Measurements from ENCODE around the gene RPS15. TPM values are rescaled to one million over a fixed set of nuclear protein-coding genes. Genes with fewer than 3 reads are reported as not detected.
A peak's percentile ranks its signal among the peaks of the same experiment; 100 is the strongest.

The RPS15 gene
- total RNA-seq, 1 experiment from 2014 or later = 1,862 TPM

DNA sequence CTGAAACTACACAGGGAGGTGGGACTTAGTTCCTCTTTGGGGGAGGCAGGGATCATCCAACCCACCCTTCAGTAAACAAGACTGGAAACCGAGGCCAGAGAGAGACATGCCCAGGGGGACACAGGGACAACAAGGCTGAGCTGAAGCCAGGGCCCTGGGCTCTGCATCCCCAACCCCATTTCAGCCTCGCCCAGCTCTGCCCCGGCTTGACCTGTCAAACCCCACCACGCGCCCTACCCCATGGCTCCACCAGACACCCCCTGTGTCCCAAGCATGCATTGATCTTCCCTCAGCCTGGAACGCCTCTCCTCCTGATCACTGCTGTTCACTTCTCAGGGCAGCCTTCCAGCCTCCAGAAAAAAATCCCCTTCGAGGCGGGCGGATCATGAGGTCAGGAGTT lies 9.7 kb downstream of the RPS15 start:
- DNase-seq (ENCODE audit: low read depth, low spot score) (no peak), ATAC-seq (no peak)
- no peak overlapping the region for H3K9ac ChIP-seq (ENCODE audit: low read length)
- no peak overlapping the region for H3K4me3 ChIP-seq (replicated peaks in 1 of 2; ENCODE audit: low read depth in 1 of 2, low read length in 2 of 2)
- no peaks in the 10 kb centered on the region; the same call in 1 of the 2 replicates for H3K27me3 ChIP-seq (ENCODE audit: insufficient read depth, low read length)
- POLR2A ChIA-PET = no interaction called here
- no peak overlapping the region for H3K27ac ChIP-seq (ENCODE audit: low read depth, low read length)
- TF ChIP-seq CBX3 (IDR thresholded peaks at IDR 0.05; ENCODE audit: low read depth) (no peak), YY1 (IDR thresholded peaks at IDR 0.05; ENCODE audit: extremely low read depth, insufficient replicate concordance, low read depth, low read length) (no peak), POLR2A (IDR thresholded peaks at IDR 0.05; ENCODE audit: borderline replicate concordance, extremely low read depth, insufficient read depth, insufficient read length) (no peak), SP1 (IDR thresholded peaks at IDR 0.05; ENCODE audit: low read depth) (no peak), POLR2AphosphoS5 (IDR thresholded peaks at IDR 0.05; ENCODE audit: low read depth, low read length) (no peak), EGR1 (IDR thresholded peaks at IDR 0.05; ENCODE audit: low read depth) (no peak), RAD21 (IDR thresholded peaks at IDR 0.05; ENCODE audit: low read depth) (no peak)
- TF ChIP-seq, protein P1, sequence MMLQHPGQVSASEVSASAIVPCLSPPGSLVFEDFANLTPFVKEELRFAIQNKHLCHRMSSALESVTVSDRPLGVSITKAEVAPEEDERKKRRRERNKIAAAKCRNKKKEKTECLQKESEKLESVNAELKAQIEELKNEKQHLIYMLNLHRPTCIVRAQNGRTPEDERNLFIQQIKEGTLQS (IDR thresholded peaks at IDR 0.05) = no peak
- no peaks in the 10 kb centered on the region for H4K20me1 ChIP-seq (ENCODE audit: insufficient read depth)
- H2AFZ ChIP-seq (ENCODE audit: low read depth, low read length, poor library complexity, severe bottlenecking) = no peak overlapping the region
- peaks cover 18 to 43% of the 10 kb centered on the region in 2 experiments for H3K4me1 ChIP-seq (ENCODE audit: control insufficient read depth in 1 of 2, insufficient read depth in 2 of 2, low read length in 2 of 2)
- BruUV-seq (replicated peaks) = no TSS peak
- intact Hi-C loops (cut with micrococcal nuclease) = no loop called here
- CTCF ChIA-PET = no interaction called here
- no peaks in the 10 kb centered on the region for H3K9me3 ChIP-seq (ENCODE audit: control insufficient read depth in 1 of 2, insufficient read depth in 1 of 2, low read depth in 1 of 2, low read length in 2 of 2)
- H3K4me2 ChIP-seq (ENCODE audit: low read length) = no peak overlapping the region
- RAD21 ChIA-PET (ENCODE audit: low non-redundant PET in 1 of 2, low total read pairs in 2 of 2, uncharacterized antibody in 2 of 2, unreplicated experiment in 2 of 2) = no interaction called here
- no peaks in the 10 kb centered on the region for H3K36me3 ChIP-seq (ENCODE audit: control insufficient read depth in 1 of 2, insufficient read depth in 2 of 2, low read length in 2 of 2)
- no peaks in the 10 kb centered on the region for H3K9me2 ChIP-seq (ENCODE audit: insufficient read depth)
- H3K79me2 ChIP-seq (ENCODE audit: insufficient read depth, low read length) = no peaks in the 10 kb centered on the region

DNA sequence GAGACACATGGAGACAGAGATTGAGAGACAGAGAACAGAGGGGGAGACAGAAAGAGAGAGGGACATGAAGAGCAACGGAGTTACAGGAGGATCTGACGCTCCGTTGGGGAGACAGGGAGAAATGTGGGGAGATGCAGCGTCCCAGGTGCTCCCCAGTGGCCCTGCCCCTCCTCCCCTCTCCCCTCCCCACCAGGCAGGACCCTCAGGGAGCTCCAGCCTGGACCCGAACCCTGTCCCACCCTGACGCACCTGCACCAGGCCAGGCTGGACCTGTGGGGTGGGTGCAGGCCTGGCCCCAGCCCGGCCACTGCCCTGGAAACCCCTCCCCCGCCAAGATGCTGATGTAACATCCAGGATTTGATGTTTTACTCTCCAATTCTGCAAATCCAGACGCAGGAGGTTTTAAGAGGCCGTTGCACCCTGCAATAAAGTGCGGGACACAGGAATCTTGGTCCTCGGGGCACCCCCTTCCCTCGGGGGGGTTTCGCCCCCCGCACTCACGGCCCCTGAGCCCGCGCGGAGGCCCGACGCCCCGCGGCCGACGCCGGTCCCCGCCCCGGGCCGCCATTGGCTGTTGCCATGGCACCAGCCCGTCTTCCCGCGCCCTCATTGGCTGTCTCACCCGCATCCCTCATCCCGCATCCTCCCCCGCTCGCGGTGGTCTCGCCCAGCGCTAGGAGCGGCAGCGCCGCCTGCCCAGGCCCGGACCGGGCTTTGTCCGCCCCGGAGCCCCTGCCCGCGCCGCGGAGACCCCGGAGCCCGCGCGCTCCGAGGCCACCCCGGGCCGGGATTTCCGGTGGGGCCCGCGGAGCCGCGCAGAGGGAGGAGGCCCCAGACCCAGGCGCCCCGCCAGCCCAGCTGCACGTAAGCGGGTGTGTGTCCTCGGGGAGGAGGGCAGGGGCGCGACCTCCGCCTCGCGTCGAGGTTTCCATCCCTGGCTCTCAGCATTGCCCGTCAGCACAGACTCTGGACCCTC lies 11.6 kb downstream of the RPS15 start, which contains the start of gene APC2:
APC2 (plus strand) TSS at position 655 of the 976 bp plus-strand sequence. CDS start 2,881 bp downstream, outside the sequence.
- ChIA-PET POLR2A (no interaction called here), RAD21 (ENCODE audit: low non-redundant PET in 1 of 2, low total read pairs in 2 of 2, uncharacterized antibody in 2 of 2, unreplicated experiment in 2 of 2) (no interaction called here), CTCF (no interaction called here)
- peak; percentile 28 for ATAC-seq
- Histone ChIP-seq H3K27me3 (ENCODE audit: insufficient read depth, low read length) (no peaks in the 10 kb centered on the region; the same call in 1 of the 2 replicates), H3K79me2 (ENCODE audit: insufficient read depth, low read length) (no peaks in the 10 kb centered on the region), H3K27ac (ENCODE audit: low read depth, low read length) (no peak within 1 kb of the TSS), H3K4me1 (ENCODE audit: control insufficient read depth in 1 of 2, insufficient read depth in 2 of 2, low read length in 2 of 2) (peaks cover 15 to 40% of the 10 kb centered on the region in 2 experiments), H3K4me3 (replicated peaks in 1 of 2; ENCODE audit: low read depth in 1 of 2, low read length in 2 of 2) (no peak within 1 kb of the TSS), H3K4me2 (ENCODE audit: low read length) (no peak within 1 kb of the TSS), H3K9ac (ENCODE audit: low read length) (no peak within 1 kb of the TSS), H3K9me3 (ENCODE audit: control insufficient read depth in 1 of 2, insufficient read depth in 1 of 2, low read depth in 1 of 2, low read length in 2 of 2) (no peaks in the 10 kb centered on the region), H3K36me3 (ENCODE audit: control insufficient read depth in 1 of 2, insufficient read depth in 2 of 2, low read length in 2 of 2) (no peaks in the 10 kb centered on the region), H2AFZ (ENCODE audit: low read depth, low read length, poor library complexity, severe bottlenecking) (no peak within 1 kb of the TSS), H3K9me2 (ENCODE audit: insufficient read depth) (no peaks in the 10 kb centered on the region), H4K20me1 (ENCODE audit: insufficient read depth) (no peaks in the 10 kb centered on the region)
- TF ChIP-seq, protein P2, sequence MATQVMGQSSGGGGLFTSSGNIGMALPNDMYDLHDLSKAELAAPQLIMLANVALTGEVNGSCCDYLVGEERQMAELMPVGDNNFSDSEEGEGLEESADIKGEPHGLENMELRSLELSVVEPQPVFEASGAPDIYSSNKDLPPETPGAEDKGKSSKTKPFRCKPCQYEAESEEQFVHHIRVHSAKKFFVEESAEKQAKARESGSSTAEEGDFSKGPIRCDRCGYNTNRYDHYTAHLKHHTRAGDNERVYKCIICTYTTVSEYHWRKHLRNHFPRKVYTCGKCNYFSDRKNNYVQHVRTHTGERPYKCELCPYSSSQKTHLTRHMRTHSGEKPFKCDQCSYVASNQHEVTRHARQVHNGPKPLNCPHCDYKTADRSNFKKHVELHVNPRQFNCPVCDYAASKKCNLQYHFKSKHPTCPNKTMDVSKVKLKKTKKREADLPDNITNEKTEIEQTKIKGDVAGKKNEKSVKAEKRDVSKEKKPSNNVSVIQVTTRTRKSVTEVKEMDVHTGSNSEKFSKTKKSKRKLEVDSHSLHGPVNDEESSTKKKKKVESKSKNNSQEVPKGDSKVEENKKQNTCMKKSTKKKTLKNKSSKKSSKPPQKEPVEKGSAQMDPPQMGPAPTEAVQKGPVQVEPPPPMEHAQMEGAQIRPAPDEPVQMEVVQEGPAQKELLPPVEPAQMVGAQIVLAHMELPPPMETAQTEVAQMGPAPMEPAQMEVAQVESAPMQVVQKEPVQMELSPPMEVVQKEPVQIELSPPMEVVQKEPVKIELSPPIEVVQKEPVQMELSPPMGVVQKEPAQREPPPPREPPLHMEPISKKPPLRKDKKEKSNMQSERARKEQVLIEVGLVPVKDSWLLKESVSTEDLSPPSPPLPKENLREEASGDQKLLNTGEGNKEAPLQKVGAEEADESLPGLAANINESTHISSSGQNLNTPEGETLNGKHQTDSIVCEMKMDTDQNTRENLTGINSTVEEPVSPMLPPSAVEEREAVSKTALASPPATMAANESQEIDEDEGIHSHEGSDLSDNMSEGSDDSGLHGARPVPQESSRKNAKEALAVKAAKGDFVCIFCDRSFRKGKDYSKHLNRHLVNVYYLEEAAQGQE (IDR thresholded peaks at IDR 0.05; ENCODE audit: low read depth) = no peak
- TF ChIP-seq EGR1 (IDR thresholded peaks at IDR 0.05; ENCODE audit: low read depth) = 0 out of 2 replicates have a peak, but pooled peaks have one; percentile 33
- TF ChIP-seq SP1 (IDR thresholded peaks at IDR 0.05; ENCODE audit: low read depth) = peak; percentile 53
- intact Hi-C loops (cut with micrococcal nuclease) = no loop called here
- BruUV-seq (replicated peaks) = no TSS peak
- DNase-seq (ENCODE audit: low read depth, low spot score) = no peak
